HG03025 (cell line): Measurements from ENCODE around the gene MYH4.

ENCODE experiments used
- ATAC-seq: cut with Tn5 transposase; IDR thresholded peaks from one replicate; pipeline ENCODE4 v1.9.1; 2021; ENCODE audit warnings: mild to moderate bottlenecking, moderate library complexity; ENCODE audit not compliant: unreplicated experiment, low FRiP score

Gene MYH4

DNA sequence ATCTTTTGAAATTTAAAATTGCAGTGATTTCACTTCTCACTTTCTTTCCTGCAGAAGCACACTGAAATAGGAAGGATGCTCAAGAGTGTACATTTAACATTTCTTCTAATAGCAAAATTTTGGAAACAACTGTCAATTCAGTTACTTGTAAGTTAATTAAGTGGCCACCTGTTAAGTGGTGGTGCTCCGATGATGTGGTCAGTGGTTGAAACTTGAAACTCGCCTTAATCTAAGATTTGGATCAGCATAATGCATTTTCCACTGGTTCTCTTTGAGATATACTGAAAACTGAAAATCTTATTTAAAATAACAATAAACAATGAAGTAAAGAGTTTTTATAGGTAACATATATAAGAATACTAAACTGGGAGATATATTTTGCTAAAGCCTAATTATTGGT lies 40.6 kb downstream of the MYH4 start:
- no peak for ATAC-seq

DNA sequence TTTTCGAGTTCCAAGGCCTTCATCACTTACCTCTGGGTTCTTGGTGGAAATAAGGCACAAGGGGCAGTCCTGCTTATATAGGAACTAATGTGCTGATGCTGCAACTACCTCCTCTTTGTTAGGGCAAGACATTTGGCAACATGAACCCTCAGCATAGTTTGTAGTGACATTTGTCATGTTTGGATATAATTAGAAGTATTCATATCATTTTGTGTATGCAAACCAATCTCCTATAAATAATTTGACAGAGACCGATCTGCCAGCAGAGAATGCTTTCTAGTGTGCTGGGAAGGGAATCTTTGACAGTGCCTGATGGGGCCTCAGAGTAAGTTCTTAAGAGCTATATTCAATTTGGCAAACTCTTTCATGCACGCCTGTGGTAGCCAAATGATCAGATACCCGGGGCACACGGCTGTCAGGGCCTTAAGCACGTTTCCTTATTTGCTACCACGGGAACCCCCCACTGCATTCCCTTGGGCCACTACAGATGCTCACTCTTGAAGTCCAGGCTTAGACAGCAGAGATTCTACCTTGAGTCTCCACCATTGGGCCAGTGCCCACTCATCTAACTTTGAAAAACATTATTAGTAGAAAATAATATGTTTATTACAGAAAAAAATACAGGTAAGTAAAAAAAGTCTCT lies 47.3 kb downstream of the MYH4 start, which contains the start of gene MYH8:
TSS of gene MYH8 (minus strand) at position 51 of the 643 bp plus-strand sequence. CDS start 1,723 bp downstream, outside the sequence.
- no peak for ATAC-seq

DNA sequence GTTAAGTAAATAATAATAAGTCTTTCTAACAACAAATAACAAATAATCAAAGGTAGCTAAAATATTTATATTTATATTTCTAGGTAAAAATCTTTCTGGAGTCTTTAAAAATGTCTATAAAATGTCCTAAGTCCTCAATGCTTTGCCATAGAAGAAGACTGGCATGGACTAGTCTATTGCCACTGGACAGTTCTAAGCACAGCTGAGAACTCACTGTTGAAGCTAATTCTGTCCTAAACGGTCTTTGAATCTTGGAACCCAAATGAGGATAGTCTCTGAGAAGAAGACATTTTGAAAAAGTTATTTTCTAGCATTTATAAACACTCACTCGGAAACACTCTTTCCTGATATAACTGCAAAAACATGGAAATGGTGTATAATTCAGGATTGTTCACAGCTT lies 48.1 kb downstream of the MYH4 start:
- no peak for ATAC-seq

DNA sequence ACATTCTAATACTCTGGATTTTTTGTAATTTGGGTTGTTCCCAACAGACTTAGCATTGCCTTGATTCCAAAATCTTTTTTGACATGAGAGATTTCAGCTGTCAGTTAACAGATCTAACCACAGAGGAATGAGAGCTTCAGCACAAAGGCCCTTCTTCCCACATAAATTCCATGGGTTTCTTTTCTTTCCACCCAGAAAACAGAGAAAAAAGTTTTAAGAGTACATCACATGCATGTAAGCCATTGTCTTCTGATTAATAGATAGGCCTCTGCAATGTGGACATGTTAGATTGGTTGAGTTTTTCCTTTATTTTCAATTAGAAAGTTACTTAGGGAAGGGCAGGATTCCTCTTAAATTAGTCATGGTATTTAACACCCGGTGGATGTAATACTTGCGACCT lies 48.5 kb downstream of the MYH4 start:
- ATAC-seq = no peak

DNA sequence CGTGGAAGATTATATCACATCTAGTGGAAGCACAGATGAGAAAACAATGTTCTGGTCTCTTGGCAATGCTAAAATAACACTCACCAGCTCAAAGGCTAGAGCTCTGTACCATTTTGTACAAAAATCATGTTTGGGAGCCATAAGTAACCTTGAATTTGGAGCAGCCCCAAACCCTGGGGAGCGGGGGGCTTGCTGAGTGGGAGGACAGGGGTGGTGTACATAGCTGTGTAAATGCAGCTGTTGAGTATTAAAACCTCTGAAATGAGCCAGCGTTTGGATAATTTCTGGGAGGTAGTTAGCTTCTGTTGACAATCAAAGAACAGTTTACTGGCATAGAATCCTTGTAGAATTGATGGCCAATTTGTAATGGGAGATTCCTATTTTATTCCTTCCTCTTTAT lies 51.9 kb downstream of the MYH4 start:
- no peak for ATAC-seq

DNA sequence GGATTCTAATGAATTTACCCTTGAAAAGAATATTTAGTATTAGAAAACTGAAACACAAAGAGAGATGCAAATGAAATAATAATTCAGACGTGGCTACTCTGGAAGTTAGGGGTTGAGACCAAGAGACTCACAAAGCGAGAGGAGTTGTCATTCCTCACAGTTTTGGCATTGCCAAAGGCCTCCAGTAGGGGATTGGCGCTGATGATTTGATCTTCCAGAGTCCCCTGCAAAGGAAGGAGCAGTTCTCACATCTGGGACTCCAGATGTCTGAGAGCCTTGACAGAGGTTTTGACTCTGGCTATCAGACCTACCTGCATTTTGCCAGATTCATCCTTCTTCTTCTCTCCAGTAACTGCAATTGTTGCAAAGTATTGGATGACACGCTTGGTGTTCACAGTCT lies 54.2 kb downstream of the MYH4 start:
- ATAC-seq = no peak

DNA sequence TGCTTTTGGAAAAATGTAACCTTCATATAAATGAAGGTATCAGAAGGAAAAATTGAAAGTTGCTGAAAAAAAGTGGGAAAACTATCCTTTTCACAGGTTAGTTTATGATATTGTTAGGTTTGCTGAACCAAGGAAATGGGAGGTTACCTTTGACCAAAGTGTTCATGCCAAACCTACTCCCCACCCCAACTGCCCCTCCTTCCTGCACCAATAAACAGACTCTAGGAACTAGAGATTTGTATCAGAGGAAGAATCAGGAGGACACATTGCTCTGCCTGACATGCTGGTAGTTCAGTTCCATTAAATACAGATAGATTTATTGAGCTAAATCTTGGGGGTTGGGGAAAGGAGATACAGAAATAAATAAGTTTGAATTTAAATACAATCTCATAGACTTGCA lies 65.8 kb downstream of the MYH4 start:
- no peak for ATAC-seq

DNA sequence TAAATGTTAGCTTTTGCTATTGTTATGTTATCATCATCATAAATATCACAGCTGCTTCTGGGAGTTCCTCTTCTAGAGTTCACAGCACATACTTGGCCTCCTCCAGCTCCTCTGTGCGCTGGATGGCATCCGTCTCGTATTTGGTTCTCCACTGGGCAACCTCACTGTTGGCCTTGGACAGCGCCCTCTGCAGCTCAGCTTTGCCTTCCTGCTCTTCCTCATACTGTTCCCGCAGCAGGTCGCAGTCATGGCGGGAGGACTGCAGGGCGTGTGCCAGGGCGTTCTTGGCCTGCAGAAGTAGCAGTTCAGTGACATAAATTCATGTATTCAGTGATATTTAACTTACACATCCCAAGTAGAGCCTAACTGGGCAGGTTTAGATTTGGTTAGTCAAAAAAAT lies 71.0 kb downstream of the MYH4 start:
- no peak for ATAC-seq

DNA sequence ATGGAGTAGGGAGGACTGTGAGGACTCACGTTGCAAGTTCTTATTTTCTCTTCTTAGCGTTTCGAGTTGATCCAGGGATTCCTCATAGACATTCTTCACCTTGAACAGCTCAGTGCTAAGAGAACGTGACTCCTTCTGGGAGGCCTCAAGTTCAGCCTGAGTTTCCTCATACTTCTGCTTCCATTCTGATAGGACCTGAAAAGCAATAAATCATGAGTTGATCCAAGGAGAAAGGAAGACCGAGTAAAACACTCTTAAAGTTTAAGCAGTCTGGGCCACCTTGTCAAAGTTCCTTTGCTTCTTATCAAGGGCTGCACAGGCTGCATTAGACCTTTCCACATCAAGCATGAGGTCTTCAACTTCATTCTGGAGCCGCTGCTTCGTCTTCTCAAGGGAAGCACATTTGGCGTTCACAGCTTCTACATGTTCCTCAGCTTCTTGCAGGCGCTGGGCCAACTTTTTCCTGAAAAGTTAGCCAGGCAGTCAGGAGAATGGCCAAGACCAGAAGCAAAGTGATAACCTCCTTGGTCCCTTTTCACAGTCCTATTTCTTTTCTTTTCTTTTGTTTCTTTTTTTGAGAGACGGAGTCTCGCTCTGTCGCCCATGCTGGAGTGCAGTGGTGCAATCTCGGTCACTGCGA lies 72.7 kb downstream of the MYH4 start:
- no peak for ATAC-seq

DNA sequence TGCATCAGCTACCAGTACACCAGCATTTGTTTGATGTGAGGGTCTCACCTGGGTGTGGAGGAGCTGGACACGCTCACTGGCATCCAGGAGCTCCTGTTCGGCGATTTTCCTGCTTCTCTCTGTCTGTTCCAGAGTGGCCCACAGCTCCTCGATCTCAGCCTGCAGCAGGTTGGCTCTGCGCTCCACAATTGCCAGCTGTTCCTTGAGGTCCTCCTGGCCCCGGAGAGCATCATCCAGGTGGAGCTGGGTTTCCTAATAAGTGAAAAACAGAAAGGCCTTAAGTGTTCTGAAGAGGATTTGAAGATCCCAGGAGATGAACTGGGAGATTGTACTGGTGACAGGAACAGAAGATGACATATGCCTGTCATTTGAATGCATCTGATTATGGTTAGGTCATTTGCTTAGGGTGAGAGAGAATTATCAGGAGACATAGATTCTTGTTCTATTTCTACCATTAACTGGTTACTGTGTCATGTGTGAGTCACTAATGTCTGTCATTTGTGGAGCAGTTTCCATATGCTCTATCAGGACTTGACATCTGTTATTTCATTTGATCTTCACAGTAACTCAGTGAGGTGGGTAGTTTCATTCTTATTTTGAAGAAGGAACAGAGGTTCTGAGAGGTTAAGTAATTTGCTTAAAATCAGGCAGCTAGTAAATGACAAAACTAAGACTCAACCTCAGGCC lies 75.0 kb downstream of the MYH4 start:
- no peak for ATAC-seq
